SK-N-SH treated with all-trans-retinoic acid at 6 μM for 48 hours (cell line): Measurements from ENCODE around the gene SLC25A22.

Source experiments
- ARNTL ChIP-seq: fragments of 450-650 bp; formaldehyde crosslinking; IDR thresholded peaks from 2 replicates; pipeline ENCODE4 v1.5.0; 2020; ENCODE audit warnings: low read depth, mild to moderate bottlenecking, moderate library complexity, borderline replicate concordance
- CSDC2 ChIP-seq: fragments of 250-450 bp; sonication (Bioruptor Pico); IDR thresholded peaks from 2 replicates; pipeline ENCODE4 v1.5.0; 2020; ENCODE audit warnings: mild to moderate bottlenecking, moderate library complexity
- CSRNP3 ChIP-seq: fragments of 250-450 bp; sonication (Bioruptor Pico); IDR thresholded peaks from 2 replicates; pipeline ENCODE4 v1.5.1; 2021; ENCODE audit warnings: mild to moderate bottlenecking, moderate library complexity
- ESRRG ChIP-seq: fragments of 250-450 bp; sonication (Bioruptor Pico); IDR thresholded peaks from 2 replicates; pipeline ENCODE4 v1.6.1; 2021; ENCODE audit warnings: mild to moderate bottlenecking
- POU6F1 ChIP-seq: fragments of 250-450 bp; sonication (Bioruptor Pico); IDR thresholded peaks from 2 replicates; pipeline ENCODE4 v1.8.0; 2021; ENCODE audit warnings: low read depth, mild to moderate bottlenecking, moderate library complexity, borderline replicate concordance
- ZFP30 ChIP-seq: fragments of 450-650 bp; formaldehyde crosslinking; IDR thresholded peaks from 2 replicates; pipeline ENCODE4 v1.5.0; 2022; ENCODE audit warnings: mild to moderate bottlenecking, moderate library complexity
- ZNF565 ChIP-seq: fragments of 450-650 bp; formaldehyde crosslinking; conservative IDR thresholded peaks from 2 replicates; pipeline ENCODE4 v1.5.0; 2020; ENCODE audit warnings: low read depth, mild to moderate bottlenecking, moderate library complexity
- TF ChIP-seq, protein P1 (sequence below): fragments of 250-450 bp; sonication (Bioruptor Pico); IDR thresholded peaks from 2 replicates; pipeline ENCODE4 v1.8.0; 2020; ENCODE audit warnings: mild to moderate bottlenecking, moderate library complexity, borderline replicate concordance
- TF ChIP-seq, protein P2 (sequence below): fragments of 250-450 bp; sonication (Bioruptor Pico); IDR thresholded peaks from 2 replicates; pipeline ENCODE4 v1.5.1; 2020; ENCODE audit warnings: low read depth, mild to moderate bottlenecking, moderate library complexity

DNA sequence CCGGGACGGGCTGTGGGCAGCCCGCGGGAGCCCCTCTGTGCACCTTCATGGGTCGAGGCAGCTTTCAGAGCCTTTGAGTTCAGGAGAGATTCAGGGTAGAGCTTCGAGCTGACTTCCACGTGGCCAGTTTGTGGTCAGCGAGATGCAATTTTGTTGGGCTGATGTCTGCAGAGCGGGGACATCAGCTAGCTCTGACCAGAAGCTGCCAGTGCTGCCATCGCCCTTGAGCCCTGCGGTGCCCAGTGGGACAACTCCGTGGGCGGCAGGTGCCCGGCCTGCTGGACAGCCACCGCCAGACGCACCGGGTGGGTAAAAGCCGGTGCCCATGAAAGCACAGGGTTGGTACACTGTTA is 50.1 kb downstream of the SLC25A22 start:
- TF ChIP-seq CSRNP3 (no peak), ESRRG (no peak), CSDC2 (no peak), ZNF565 (CRISPR knock-in tag) (no peak), ARNTL (CRISPR knock-in tag) (no peak), ZFP30 (CRISPR knock-in tag) (no peak), POU6F1 (CRISPR knock-in tag) (no peak)
- TF ChIP-seq, protein P1, sequence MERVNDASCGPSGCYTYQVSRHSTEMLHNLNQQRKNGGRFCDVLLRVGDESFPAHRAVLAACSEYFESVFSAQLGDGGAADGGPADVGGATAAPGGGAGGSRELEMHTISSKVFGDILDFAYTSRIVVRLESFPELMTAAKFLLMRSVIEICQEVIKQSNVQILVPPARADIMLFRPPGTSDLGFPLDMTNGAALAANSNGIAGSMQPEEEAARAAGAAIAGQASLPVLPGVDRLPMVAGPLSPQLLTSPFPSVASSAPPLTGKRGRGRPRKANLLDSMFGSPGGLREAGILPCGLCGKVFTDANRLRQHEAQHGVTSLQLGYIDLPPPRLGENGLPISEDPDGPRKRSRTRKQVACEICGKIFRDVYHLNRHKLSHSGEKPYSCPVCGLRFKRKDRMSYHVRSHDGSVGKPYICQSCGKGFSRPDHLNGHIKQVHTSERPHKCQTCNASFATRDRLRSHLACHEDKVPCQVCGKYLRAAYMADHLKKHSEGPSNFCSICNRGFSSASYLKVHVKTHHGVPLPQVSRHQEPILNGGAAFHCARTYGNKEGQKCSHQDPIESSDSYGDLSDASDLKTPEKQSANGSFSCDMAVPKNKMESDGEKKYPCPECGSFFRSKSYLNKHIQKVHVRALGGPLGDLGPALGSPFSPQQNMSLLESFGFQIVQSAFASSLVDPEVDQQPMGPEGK (CRISPR knock-in tag), result no peak
- TF ChIP-seq, protein P2, sequence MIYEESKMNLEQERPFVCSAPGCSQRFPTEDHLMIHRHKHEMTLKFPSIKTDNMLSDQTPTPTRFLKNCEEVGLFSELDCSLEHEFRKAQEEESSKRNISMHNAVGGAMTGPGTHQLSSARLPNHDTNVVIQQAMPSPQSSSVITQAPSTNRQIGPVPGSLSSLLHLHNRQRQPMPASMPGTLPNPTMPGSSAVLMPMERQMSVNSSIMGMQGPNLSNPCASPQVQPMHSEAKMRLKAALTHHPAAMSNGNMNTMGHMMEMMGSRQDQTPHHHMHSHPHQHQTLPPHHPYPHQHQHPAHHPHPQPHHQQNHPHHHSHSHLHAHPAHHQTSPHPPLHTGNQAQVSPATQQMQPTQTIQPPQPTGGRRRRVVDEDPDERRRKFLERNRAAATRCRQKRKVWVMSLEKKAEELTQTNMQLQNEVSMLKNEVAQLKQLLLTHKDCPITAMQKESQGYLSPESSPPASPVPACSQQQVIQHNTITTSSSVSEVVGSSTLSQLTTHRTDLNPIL (CRISPR knock-in tag), result no peak
